ENCODE data around the gene SCAMP1. TPM values are rescaled to one million over a fixed set of nuclear protein-coding genes. Genes with fewer than 3 reads are reported as not detected.
A peak's percentile ranks its signal among the peaks of the same experiment; 100 is the strongest.
"Not testable (repeated sequence)": the region's sequence is repeated elsewhere in the genome, so short reads cannot be mapped to it uniquely, and the experiment has no call there.

The SCAMP1 gene
- total RNA-seq, 1 experiment from 2014 or later: 48.3 TPM

DNA sequence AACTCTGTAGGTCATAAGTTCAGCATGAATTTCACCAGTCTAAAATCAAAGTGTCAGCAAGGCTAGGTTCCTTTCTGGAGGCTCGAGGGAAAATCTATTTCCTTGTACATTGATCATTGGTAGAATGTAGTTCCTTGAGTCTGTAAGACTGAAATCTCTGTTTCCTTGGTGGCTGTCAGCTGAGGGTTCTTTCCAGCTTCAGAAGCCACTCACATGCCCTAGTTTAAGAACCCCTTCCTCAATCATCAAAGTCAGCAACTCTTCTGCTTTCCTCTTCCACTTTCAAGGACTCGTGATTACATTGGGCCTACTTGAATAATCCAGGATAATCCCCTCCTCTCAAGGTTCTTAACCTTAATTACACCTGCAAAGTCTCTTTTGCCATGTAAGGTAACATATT lies 4.9 kb upstream of the SCAMP1 start:
- in situ Hi-C loops (cut with HindIII; ENCODE audit: low pct_unique_long_range_greater_than_20kb, low sequenced_read_pairs): no loop called here
- DNase-seq (ENCODE audit: low read depth, low spot score): no peak

DNA sequence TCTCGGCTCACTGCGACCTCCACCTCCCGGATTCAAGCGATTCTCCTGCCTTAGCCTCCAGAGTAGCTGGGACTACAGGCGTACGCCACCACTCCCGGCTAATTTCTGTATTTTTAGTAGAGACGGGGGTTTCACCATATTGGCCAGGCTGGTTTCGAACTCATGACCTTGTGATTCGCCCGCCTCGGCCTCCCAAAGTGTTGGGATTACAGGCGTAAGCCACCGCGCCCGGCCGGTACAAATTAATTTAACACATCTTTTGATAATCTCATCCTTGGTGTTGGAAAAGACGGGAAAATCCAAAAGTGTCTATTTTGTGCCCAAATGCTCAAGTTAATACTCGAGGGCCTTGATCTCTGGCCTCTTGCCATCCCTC lies 974 bp upstream of the SCAMP1 start:
- DNase-seq (ENCODE audit: low read depth, low spot score); in situ Hi-C loops (cut with HindIII; ENCODE audit: low pct_unique_long_range_greater_than_20kb, low sequenced_read_pairs): not testable (repeated sequence)

DNA sequence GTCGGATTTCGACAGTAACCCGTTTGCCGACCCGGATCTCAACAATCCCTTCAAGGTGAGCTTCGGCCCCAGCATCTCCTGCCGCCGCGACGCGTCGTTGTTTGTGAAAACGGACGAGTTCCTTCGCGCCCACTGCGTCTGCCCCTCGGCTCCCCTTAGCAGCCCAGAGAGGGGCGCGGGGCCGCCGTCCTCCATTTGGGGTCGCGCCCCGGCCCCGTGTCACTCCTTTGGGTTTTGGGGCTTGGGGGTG lies 182 bp downstream of the SCAMP1 start:
- DNase-seq (ENCODE audit: low read depth, low spot score): no peak
- in situ Hi-C loops (cut with HindIII; ENCODE audit: low pct_unique_long_range_greater_than_20kb, low sequenced_read_pairs): no loop called here

DNA sequence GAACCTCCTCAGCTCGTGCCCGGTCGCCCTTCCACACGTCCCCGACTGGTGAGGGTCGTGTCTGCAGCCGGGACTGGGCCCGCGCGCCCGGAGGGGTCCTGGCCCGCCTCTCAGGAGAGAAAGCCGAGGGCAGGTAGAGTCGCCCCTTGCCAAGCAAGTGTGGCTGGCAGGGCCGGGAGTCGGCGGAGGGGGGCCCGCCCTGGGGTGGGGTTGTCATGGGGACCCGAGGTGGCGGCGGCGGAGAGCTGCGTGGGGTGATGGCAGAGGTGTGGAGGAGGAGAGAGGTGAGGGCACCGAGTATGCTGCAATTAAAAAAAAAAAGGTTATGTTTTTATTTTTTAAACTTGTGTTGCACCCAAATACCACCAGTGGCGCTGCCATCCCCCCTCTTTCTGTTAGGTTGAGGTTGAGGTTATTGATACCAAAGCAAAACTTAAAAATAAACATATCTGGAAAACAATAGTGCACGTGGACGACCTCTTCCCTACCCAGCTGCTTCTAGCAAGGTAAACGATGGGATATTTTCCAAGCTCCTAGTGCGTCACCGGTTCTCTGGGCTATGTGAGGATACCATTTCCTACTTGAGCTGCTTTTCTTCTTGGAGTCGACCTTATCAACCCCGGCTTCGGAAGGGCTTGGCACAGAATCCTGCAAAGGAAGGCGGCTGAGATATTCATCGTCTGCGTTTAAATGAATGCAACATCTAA lies 660 bp downstream of the SCAMP1 start:
- DNase-seq (ENCODE audit: low read depth, low spot score): peak; percentile 36
- in situ Hi-C loops (cut with HindIII; ENCODE audit: low pct_unique_long_range_greater_than_20kb, low sequenced_read_pairs): no loop called here

DNA sequence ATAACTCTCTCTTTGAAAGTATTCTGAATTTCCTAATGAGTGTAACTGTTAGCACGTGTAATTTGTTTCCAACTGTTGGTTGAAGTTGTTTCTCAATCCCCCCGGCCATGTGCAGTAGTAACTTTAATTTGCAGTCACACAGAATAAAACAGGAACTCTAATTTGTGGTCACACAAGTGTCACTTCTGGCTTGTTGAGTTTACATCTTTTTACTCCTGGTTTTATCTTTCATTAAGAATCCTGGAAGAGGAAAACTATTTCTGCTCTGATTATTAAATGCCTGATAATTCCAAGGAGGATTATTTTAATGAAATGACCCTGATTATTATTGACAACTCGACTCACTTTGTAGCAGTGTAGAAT lies 1.2 kb downstream of the SCAMP1 start:
- DNase-seq (ENCODE audit: low read depth, low spot score): no peak
- in situ Hi-C loops (cut with HindIII; ENCODE audit: low pct_unique_long_range_greater_than_20kb, low sequenced_read_pairs): no loop called here

- in situ Hi-C loops (cut with HindIII; ENCODE audit: low pct_unique_long_range_greater_than_20kb, low sequenced_read_pairs): no loop called here
Measured at GRCh38 chr5:78362220-78362619, 1.8 kb downstream of the SCAMP1 start.

DNA sequence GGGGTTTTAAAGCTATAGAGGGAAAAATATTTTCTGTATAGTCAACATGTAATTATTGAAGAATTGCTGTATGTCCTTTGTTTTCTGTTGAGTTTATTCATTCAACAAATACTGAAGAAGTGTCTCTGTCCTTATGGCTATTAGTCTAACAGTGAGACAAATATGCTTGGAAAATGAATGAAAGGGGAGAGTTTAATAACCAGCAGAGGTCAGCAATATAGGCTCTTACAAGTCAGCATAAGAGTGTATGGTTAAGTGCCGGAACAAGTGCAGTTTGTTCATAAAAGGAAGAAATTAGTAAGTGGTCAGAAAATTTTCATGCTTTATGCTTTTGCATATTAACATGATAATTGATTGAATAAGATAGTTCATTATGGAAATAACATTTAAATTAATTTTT lies 3.6 kb downstream of the SCAMP1 start:
- in situ Hi-C loops (cut with HindIII; ENCODE audit: low pct_unique_long_range_greater_than_20kb, low sequenced_read_pairs): no loop called here
- no peak for DNase-seq (ENCODE audit: low read depth, low spot score)

More at GRCh38 chr5:78362220-78362619, 1.8 kb downstream of the SCAMP1 start:
- no peak for DNase-seq (ENCODE audit: low read depth, low spot score)

GRCh38 chr5:78367318-78367991 lies 7.0 kb downstream of the SCAMP1 start:
- in situ Hi-C loops (cut with HindIII; ENCODE audit: low pct_unique_long_range_greater_than_20kb, low sequenced_read_pairs): no loop called here
- peak; percentile 25 for DNase-seq (ENCODE audit: low read depth, low spot score)

DNA sequence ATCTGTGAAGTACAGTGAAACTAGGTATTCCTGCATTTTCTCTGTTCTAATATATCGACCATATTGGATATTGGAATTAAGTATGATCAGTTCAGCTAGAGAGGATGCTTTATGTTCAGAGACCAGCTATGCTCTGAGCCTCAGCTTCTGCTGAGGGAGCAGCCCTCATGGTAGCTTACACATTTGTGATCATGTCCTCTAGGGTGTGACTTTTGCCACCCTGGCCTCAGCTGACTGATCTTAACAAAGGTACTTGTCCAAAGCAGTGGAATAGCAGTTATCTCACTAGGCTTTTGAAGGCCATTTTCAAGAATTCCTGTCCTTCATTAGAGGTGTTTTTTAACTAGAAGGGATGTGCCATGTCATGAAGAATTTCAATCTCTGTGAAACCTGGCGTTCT lies 9.3 kb downstream of the SCAMP1 start:
- DNase-seq (ENCODE audit: low read depth, low spot score): no peak
- in situ Hi-C loops (cut with HindIII; ENCODE audit: low pct_unique_long_range_greater_than_20kb, low sequenced_read_pairs): no loop called here

- no peak for DNase-seq (ENCODE audit: low read depth, low spot score)
- in situ Hi-C loops (cut with HindIII; ENCODE audit: low pct_unique_long_range_greater_than_20kb, low sequenced_read_pairs): no loop called here
Measured at GRCh38 chr5:78373231-78373630, 12.8 kb downstream of the SCAMP1 start.

- DNase-seq (ENCODE audit: low read depth, low spot score): no peak
- in situ Hi-C loops (cut with HindIII; ENCODE audit: low pct_unique_long_range_greater_than_20kb, low sequenced_read_pairs): no loop called here
Measured at GRCh38 chr5:78376315-78376714, 15.9 kb downstream of the SCAMP1 start.

DNA sequence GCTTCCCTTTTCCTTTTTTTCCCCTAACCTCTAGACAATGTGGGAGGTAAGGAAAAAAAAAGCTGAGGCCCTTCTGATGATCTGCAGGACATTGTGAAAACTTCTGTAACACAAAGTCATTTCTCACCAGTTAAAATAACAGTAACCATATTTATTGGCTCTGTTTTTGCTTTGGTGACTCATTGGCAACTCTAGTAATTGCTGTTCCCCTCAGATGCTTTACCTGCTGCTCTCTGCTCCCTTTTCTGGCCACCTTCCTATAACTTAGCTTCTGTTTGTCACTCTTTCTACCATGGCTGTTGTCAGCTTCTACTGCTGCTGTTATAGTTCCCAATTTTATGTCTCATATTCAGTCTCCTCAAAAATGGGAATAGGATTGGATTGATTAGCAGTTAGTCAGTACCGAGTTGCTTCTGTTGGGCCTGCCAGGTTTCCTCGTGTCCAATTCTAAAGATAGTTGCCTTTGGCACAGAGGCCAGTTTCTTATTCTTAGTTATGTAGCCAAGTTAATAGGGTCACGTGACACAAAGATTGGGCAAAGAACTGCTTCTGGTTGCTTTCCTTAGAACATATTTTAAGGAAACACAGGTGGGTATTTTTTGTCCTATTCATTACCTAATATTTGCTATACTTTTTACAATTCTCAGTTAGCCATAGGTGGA lies 16.8 kb downstream of the SCAMP1 start:
- DNase-seq (ENCODE audit: low read depth, low spot score): no peak
- in situ Hi-C loops (cut with HindIII; ENCODE audit: low pct_unique_long_range_greater_than_20kb, low sequenced_read_pairs): no loop called here

DNA sequence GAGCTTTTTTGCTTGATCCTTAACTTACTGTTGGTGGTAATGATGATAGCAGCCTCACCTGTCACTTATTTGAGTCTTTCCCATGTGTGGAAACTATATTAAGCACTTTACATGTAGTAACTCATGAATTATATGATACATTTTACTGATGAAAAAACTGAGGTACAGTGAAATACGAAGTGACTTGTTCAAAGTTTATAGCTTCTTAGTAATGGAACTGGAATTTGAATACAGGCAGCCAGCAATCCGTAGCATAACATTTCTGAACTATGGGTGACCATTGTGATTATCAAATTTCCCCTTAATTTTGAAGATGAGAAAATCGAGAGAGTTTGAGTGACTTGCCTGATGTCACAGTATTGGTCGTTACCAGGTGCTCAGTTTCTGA lies 17.3 kb downstream of the SCAMP1 start:
- DNase-seq (ENCODE audit: low read depth, low spot score): no peak
- in situ Hi-C loops (cut with HindIII; ENCODE audit: low pct_unique_long_range_greater_than_20kb, low sequenced_read_pairs): no loop called here

- no peak for DNase-seq (ENCODE audit: low read depth, low spot score)
- in situ Hi-C loops (cut with HindIII; ENCODE audit: low pct_unique_long_range_greater_than_20kb, low sequenced_read_pairs): no loop called here
Measured at GRCh38 chr5:78387468-78388153, 27.2 kb downstream of the SCAMP1 start.

DNA sequence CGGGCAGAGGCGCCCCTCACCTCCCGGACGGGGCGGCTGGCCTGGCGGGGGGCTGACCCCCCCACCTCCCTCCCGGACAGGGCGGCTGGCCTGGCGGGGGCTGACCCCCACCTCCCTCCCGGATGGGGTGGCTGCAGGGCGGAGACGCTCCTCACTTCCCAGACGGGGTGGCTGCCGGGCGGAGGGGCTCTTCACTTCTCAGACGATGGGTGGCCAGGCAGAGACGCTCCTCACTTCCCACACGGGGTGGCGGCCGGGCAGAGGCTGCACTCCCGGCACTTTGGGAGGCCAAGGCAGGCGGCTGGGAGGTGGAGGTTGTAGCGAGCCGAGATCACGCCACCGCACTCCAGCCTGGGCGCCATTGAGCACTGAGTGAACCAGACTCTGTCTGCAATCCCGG lies 30.9 kb downstream of the SCAMP1 start:
- in situ Hi-C loops (cut with HindIII; ENCODE audit: low pct_unique_long_range_greater_than_20kb, low sequenced_read_pairs): not testable (repeated sequence)

GRCh38 chr5:78397831-78398230 lies 37.4 kb downstream of the SCAMP1 start:
- in situ Hi-C loops (cut with HindIII; ENCODE audit: low pct_unique_long_range_greater_than_20kb, low sequenced_read_pairs): no loop called here
- no peak for DNase-seq (ENCODE audit: low read depth, low spot score)

More for the DNA sequence above, 30.9 kb downstream of the SCAMP1 start:
- DNase-seq (ENCODE audit: low read depth, low spot score): not testable (repeated sequence)

DNA sequence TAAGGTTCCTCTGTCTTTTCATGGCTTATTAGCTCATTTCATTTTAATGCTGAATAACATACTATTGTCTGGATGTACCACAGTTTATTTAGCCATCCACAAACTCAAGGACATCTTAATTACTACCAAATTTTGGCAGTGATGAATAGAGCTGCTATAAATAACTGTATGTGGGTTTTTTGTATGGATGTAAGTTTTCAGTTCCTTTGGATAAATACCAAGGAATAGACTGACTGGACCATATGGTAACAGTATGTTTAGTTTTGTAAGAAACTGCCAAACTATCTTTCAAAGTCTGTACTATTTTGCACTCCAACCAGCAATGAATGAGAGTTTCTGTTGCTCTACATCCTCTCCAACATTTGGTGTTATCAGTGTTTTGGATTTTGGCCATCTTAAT lies 38.7 kb downstream of the SCAMP1 start:
- peak; percentile 9 for DNase-seq (ENCODE audit: low read depth, low spot score)
- in situ Hi-C loops (cut with HindIII; ENCODE audit: low pct_unique_long_range_greater_than_20kb, low sequenced_read_pairs): no loop called here

- in situ Hi-C loops (cut with HindIII; ENCODE audit: low pct_unique_long_range_greater_than_20kb, low sequenced_read_pairs): no loop called here
Measured at GRCh38 chr5:78404682-78405293, 44.4 kb downstream of the SCAMP1 start.

More at GRCh38 chr5:78404682-78405293, 44.4 kb downstream of the SCAMP1 start:
- DNase-seq (ENCODE audit: low read depth, low spot score): no peak

All from SK-MEL-5 (cell line).